Neural crest cell (in vitro differentiated cells): ENCODE measurements around the gene WRAP73. TPM values are rescaled to one million over a fixed set of nuclear protein-coding genes. Genes with fewer than 3 reads are reported as not detected.

Source experiments
- DNase-seq: peaks from one replicate; pipeline ENCODE4 v3.0.0; 2021; ENCODE audit warnings: low read depth, mixed read lengths, low spot score
- H3K27ac Mint-ChIP-seq: one replicate; pipeline ENCODE4 v1.8.0; 2021; ENCODE audit warnings: mild to moderate bottlenecking, mixed read lengths; ENCODE audit not compliant: unreplicated experiment
- H3K27me3 Mint-ChIP-seq: 2 replicates; pipeline ENCODE4 v1.8.0; 2021; ENCODE audit warnings: low read depth, mild to moderate bottlenecking, mixed read lengths
- H3K36me3 Mint-ChIP-seq: 2 replicates; pipeline ENCODE4 v1.8.0; 2021; ENCODE audit warnings: low read depth, mild to moderate bottlenecking, mixed read lengths
- H3K4me1 Mint-ChIP-seq: 2 replicates; pipeline ENCODE4 v1.8.0; 2021; ENCODE audit warnings: mixed read lengths
- H3K4me3 Mint-ChIP-seq: one replicate; pipeline ENCODE4 v1.8.0; 2021; ENCODE audit warnings: mild to moderate bottlenecking, mixed read lengths
- H3K9me3 Mint-ChIP-seq: 2 replicates; pipeline ENCODE4 v1.8.0; 2021; ENCODE audit warnings: mixed read lengths
- total RNA-seq: library from RNA; stranded (reverse); gene quantifications from 2 replicates; pipeline ENCODE4 v1.2.1, GENCODE V29; 2021
- TF ChIP-seq, protein P1 (sequence below): fragments of 200-600 bp; sonication (generic); conservative IDR thresholded peaks from 2 replicates; pipeline ENCODE4 v1.5.0; 2021; ENCODE audit warnings: antibody characterized with exemption, mild to moderate bottlenecking

Gene WRAP73
- total RNA-seq, 1 donor from 2014 or later, result 28.9 TPM

DNA sequence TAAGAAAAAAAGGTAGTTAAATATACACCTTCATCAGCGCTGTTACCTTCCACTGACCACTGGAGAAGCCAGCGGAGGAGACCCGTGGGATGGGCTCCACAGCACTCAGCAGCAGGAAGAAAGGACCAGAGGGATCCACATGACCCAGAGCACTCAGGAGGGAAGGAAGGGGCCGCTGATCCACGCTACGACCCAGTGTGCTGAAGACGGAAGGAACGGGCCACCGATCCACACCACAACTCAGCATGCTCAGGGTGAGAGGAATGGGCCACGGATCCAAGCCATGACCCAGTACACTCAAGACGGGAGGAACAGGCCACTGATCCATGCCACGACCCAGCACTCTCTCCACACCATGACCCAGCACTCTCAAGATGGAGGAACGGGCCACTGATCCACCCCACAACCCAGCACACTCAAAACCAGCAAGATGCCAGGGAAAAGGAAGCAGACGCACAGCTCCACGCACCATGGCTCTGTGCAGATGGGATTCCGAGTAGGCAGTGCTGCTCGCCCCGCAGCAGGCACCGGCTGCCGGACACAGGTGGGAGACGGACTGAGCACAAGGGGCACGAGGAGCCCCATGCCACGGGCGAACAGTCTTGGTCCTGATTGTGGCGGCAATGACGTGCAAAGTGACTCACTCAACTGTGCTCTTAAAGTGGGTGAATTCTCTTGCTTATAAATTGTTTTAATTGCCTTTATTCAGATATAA is 8.7 kb downstream of the WRAP73 start:
- no peaks in the 10 kb centered on the region for H3K27me3 Mint-ChIP-seq
- DNase-seq, result no peak
- no peaks in the 10 kb centered on the region for H3K4me1 Mint-ChIP-seq

DNA sequence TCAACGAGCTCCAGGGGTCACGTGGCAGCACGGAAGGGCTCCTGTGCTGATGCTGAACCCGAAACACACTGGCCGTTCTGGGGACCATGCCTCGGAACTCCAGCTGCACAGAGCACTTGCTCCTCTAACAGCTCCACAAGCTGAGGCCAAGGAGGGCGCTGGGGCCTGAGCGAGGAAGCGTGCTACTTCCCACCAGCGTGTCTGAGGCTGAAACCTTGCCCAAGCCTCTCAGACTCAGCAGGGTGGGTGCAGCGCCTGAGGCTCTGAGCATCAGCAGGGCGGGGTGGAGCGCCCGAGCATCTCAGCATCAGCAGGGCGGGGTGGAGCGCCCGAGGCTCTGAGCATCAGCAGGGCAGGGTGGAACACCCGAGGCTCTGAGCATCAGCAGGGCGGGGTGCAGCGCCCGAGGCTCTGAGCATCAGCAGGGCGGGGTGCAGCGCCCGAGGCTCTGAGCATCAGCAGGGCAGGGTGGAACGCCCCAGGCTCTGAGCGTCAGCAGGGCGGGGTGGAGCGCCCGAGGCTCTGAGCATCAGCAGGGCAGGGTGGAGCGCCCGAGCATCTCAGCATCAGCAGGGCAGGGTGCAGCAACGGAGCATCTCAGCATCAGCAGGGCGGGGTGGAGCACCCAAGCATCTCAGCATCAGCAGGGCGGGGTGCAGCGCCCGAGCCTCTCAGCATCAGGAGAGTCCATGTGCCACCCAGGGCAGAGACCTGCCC is 9.6 kb downstream of the WRAP73 start:
- Mint-ChIP-seq H3K4me1 (no peaks in the 10 kb centered on the region), H3K27me3 (no peaks in the 10 kb centered on the region), H3K36me3 (peaks cover 5% of the 10 kb centered on the region), H3K27ac (no peak overlapping the region), H3K4me3 (no peak overlapping the region), H3K9me3 (no peaks in the 10 kb centered on the region)
- DNase-seq, result no peak
- TF ChIP-seq, protein P1, sequence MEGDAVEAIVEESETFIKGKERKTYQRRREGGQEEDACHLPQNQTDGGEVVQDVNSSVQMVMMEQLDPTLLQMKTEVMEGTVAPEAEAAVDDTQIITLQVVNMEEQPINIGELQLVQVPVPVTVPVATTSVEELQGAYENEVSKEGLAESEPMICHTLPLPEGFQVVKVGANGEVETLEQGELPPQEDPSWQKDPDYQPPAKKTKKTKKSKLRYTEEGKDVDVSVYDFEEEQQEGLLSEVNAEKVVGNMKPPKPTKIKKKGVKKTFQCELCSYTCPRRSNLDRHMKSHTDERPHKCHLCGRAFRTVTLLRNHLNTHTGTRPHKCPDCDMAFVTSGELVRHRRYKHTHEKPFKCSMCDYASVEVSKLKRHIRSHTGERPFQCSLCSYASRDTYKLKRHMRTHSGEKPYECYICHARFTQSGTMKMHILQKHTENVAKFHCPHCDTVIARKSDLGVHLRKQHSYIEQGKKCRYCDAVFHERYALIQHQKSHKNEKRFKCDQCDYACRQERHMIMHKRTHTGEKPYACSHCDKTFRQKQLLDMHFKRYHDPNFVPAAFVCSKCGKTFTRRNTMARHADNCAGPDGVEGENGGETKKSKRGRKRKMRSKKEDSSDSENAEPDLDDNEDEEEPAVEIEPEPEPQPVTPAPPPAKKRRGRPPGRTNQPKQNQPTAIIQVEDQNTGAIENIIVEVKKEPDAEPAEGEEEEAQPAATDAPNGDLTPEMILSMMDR, result no peak

More for the DNA sequence above, 8.7 kb downstream of the WRAP73 start:
- no peaks in the 10 kb centered on the region for H3K9me3 Mint-ChIP-seq
- TF ChIP-seq, protein P1, result no peak
- H3K27ac Mint-ChIP-seq, result no peak overlapping the region
- H3K4me3 Mint-ChIP-seq, result no peak overlapping the region
- H3K36me3 Mint-ChIP-seq, result peaks cover 5% of the 10 kb centered on the region

DNA sequence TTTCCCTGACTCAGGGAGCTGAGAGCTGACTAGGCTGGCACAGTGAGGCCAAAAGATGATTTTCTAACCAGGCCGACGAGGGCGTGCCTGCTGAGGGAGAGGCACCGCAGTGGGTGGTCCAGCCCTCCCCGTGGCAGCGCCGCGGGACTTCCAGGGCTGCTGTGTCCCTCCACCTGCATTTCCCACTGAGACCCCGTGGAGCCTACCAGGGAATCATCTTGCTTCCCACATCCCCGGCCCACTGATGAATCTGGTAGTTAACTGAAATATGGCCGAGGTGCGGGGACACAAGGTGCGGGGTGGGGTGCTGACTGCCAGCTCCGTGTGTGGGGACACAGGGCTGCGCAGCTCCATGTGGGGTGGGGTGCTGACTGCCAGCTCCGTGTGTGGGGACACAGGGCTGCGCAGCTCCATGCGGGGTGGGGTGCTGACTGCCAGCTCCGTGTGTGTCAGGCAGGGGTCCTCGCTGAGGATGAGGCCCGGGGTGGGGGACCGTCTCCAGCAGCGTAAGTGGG is 10.4 kb downstream of the WRAP73 start:
- TF ChIP-seq, protein P1, result no peak
- no peak overlapping the region for H3K27ac Mint-ChIP-seq
- H3K4me3 Mint-ChIP-seq, result no peak overlapping the region
- no peaks in the 10 kb centered on the region for H3K4me1 Mint-ChIP-seq
- no peak for DNase-seq
- no peaks in the 10 kb centered on the region for H3K9me3 Mint-ChIP-seq
- no peaks in the 10 kb centered on the region for H3K27me3 Mint-ChIP-seq
- peaks cover 5% of the 10 kb centered on the region for H3K36me3 Mint-ChIP-seq

DNA sequence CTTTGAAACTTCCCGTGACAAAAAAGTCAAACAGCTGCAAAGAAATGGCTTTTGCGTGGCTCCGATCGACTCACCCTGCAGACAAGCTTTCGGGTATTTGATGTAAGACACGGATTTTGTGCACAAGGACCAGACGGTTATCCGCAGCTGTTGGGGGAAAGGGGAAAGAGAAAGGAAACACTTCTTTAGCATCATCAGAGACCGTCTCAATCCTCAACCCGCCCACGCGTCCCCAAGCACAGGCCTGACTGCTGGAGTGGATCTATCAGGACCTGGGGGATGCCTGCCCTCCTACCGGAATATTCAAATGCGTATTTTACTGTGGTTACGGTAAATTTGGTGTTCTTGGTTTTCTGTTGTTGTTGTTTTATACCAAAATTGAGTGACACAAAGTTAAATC is 11.2 kb downstream of the WRAP73 start:
- no peak for DNase-seq
- H3K27ac Mint-ChIP-seq, result no peak overlapping the region
- TF ChIP-seq, protein P1, result no peak
- peaks cover 5% of the 10 kb centered on the region for H3K36me3 Mint-ChIP-seq
- H3K4me1 Mint-ChIP-seq, result no peaks in the 10 kb centered on the region
- H3K4me3 Mint-ChIP-seq, result no peak overlapping the region
- no peaks in the 10 kb centered on the region for H3K27me3 Mint-ChIP-seq
- no peaks in the 10 kb centered on the region for H3K9me3 Mint-ChIP-seq

DNA sequence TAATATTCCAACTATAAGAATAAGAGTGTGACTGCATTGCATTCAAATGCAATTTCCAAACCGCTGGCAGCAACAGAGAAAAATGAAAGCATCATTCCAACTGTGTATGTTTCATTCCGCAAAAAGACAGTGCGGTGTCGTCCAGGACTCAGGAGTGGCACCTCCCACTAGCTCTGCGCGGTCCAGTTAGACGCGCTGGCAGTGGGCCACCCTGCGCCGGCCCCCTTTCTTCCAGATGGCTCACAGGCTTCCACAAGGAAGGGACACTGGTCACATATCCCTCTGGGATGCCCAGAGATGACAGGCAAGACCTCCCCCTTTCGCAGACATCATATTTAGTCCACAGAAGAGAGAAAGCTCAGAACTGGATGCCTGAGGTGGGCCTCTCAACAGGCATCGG is 11.9 kb downstream of the WRAP73 start:
- Mint-ChIP-seq H3K27ac (no peak overlapping the region), H3K36me3 (peaks cover 5% of the 10 kb centered on the region), H3K4me1 (no peaks in the 10 kb centered on the region), H3K9me3 (no peaks in the 10 kb centered on the region), H3K27me3 (no peaks in the 10 kb centered on the region), H3K4me3 (no peak overlapping the region)
- no peak for DNase-seq
- TF ChIP-seq, protein P1, result no peak
